Neutrophil (primary cell): ENCODE data around the gene CAPRIN1.

ENCODE experiments used
- H3K27ac ChIP-seq: fragments of 200-600 bp; sonication (generic); 2 replicates; pipeline ENCODE4 v1.5.1; 2016; ENCODE audit warnings: mild to moderate bottlenecking, moderate library complexity
- H3K27me3 ChIP-seq: fragments of 200-600 bp; sonication (generic); 2 replicates; pipeline ENCODE4 v1.6.0; 2016; ENCODE audit warnings: mild to moderate bottlenecking
- H3K36me3 ChIP-seq: fragments of 200-600 bp; sonication (generic); 2 replicates; pipeline ENCODE4 v1.5.1; 2017
- H3K4me1 ChIP-seq, 2 experiments: fragments of 200-600 bp in 1 of 2; sonication (generic) in 1 of 2; 1 replicate in 1 of 2; 2 replicates in 1 of 2; pipeline versions ENCODE4 v1.5.1 to v1.6.1; 2013 to 2016; ENCODE audit warnings: low read depth in 1 of 2, low read length in 1 of 2, mild to moderate bottlenecking in 1 of 2, moderate library complexity in 1 of 2; ENCODE audit not compliant: control insufficient read depth in 1 of 2, insufficient read depth in 1 of 2
- H3K4me3 ChIP-seq, 2 experiments: fragments of 200-600 bp in 1 of 2; sonication (generic) in 1 of 2; 1 replicate in 1 of 2; 2 replicates in 1 of 2; pipeline ENCODE4 v1.5.1; 2013 to 2016; ENCODE audit warnings: low read depth in 1 of 2, low read length in 1 of 2, mild to moderate bottlenecking in 1 of 2, moderate library complexity in 1 of 2
- H3K9me3 ChIP-seq: fragments of 200-600 bp; sonication (generic); 2 replicates; pipeline ENCODE4 v1.5.1; 2016
- CTCF ChIP-seq: fragments of 200-600 bp; sonication (generic); IDR thresholded peaks from 2 replicates; pipeline ENCODE4 v1.5.1; 2016; ENCODE audit warnings: antibody characterized with exemption

The CAPRIN1 gene

GRCh38 chr11:34145073-34145472 is 93.5 kb downstream of the CAPRIN1 start:
- Histone ChIP-seq H3K36me3 (peaks cover 55% of the 10 kb centered on the region), H3K27ac (no peak overlapping the region), H3K27me3 (no peaks in the 10 kb centered on the region), H3K9me3 (no peaks in the 10 kb centered on the region), H3K4me3 (no peak overlapping the region), H3K4me1 (peaks cover 25 to 26% of the 10 kb centered on the region in 2 experiments)
- TF ChIP-seq CTCF: no peak

- peaks cover 25 to 28% of the 10 kb centered on the region in 2 experiments for H3K4me1 ChIP-seq
- H3K9me3 ChIP-seq: no peaks in the 10 kb centered on the region
- H3K36me3 ChIP-seq: peaks cover 52% of the 10 kb centered on the region
- no peak overlapping the region for H3K4me3 ChIP-seq
- TF ChIP-seq CTCF: no peak
- no peak overlapping the region for H3K27ac ChIP-seq
- no peaks in the 10 kb centered on the region for H3K27me3 ChIP-seq
These were observed 94.4 kb downstream of the CAPRIN1 start for GRCh38 chr11:34145847-34146381.

- H3K27me3 ChIP-seq: no peaks in the 10 kb centered on the region
- peaks cover 52% of the 10 kb centered on the region for H3K36me3 ChIP-seq
- TF ChIP-seq CTCF: no peak
- H3K27ac ChIP-seq: no peak overlapping the region
- H3K9me3 ChIP-seq: no peaks in the 10 kb centered on the region
- H3K4me1 ChIP-seq: peaks cover 25 to 28% of the 10 kb centered on the region in 2 experiments
- no peak overlapping the region for H3K4me3 ChIP-seq
These were observed 94.9 kb downstream of the CAPRIN1 start for GRCh38 chr11:34146411-34146810.

- Histone ChIP-seq H3K27me3 (no peaks in the 10 kb centered on the region), H3K36me3 (peaks cover 52% of the 10 kb centered on the region), H3K9me3 (no peaks in the 10 kb centered on the region), H3K4me1 (peaks cover 25 to 28% of the 10 kb centered on the region in 2 experiments), H3K4me3 (no peak overlapping the region), H3K27ac (no peak overlapping the region)
- no peak for TF ChIP-seq CTCF
These were observed 95.3 kb downstream of the CAPRIN1 start for GRCh38 chr11:34146866-34147265.

GRCh38 chr11:34147581-34147980 is 96.0 kb downstream of the CAPRIN1 start:
- H3K4me3 ChIP-seq: no peak overlapping the region
- H3K27me3 ChIP-seq: no peaks in the 10 kb centered on the region
- peaks cover 53% of the 10 kb centered on the region for H3K36me3 ChIP-seq
- H3K27ac ChIP-seq: peak overlapping the region; percentile 81
- no peaks in the 10 kb centered on the region for H3K9me3 ChIP-seq
- H3K4me1 ChIP-seq: peaks cover 27 to 28% of the 10 kb centered on the region in 2 experiments
- no peak for TF ChIP-seq CTCF
